Nephron progenitor cell (in vitro differentiated cells): ENCODE results near the gene ZNF462.
A peak's percentile ranks its signal among the peaks of the same experiment; 100 is the strongest.

Experiments used
- DNase-seq: peaks from one replicate; pipeline ENCODE4 v3.0.0; 2021
- H3K27ac Mint-ChIP-seq: 2 replicates; pipeline ENCODE4 v1.8.0; 2021; ENCODE audit warnings: mild to moderate bottlenecking, moderate library complexity, mixed read lengths
- H3K27me3 Mint-ChIP-seq: 2 replicates; pipeline ENCODE4 v1.8.0; 2021; ENCODE audit warnings: mild to moderate bottlenecking, low read depth, mixed read lengths; ENCODE audit not compliant: poor library complexity
- H3K36me3 Mint-ChIP-seq: 2 replicates; pipeline ENCODE4 v1.8.0; 2021; ENCODE audit warnings: low read depth, mixed read lengths
- H3K4me1 Mint-ChIP-seq: 2 replicates; pipeline ENCODE4 v1.8.0; 2021; ENCODE audit warnings: mixed read lengths
- H3K4me3 Mint-ChIP-seq: 2 replicates; pipeline ENCODE4 v1.8.0; 2021; ENCODE audit warnings: mild to moderate bottlenecking, moderate library complexity, mixed read lengths
- H3K9me3 Mint-ChIP-seq: 2 replicates; pipeline ENCODE4 v1.8.0; 2021; ENCODE audit warnings: mild to moderate bottlenecking, moderate library complexity, mixed read lengths
- CTCF ChIP-seq: fragments of 200-600 bp; sonication (generic); IDR thresholded peaks from 2 replicates; pipeline ENCODE4 v1.5.0; 2021; ENCODE audit warnings: antibody characterized with exemption

ZNF462 gene

GRCh38 chr9:106945727-106946660, 83.0 kb downstream of the ZNF462 start:
- Mint-ChIP-seq H3K9me3 (no peaks in the 10 kb centered on the region), H3K4me1 (no peaks in the 10 kb centered on the region), H3K27me3 (peaks cover 2% of the 10 kb centered on the region), H3K4me3 (no peak overlapping the region), H3K27ac (peak overlapping the region; percentile 41), H3K36me3 (peaks cover 78% of the 10 kb centered on the region)
- DNase-seq, result no peak
- no peak for TF ChIP-seq CTCF

DNA sequence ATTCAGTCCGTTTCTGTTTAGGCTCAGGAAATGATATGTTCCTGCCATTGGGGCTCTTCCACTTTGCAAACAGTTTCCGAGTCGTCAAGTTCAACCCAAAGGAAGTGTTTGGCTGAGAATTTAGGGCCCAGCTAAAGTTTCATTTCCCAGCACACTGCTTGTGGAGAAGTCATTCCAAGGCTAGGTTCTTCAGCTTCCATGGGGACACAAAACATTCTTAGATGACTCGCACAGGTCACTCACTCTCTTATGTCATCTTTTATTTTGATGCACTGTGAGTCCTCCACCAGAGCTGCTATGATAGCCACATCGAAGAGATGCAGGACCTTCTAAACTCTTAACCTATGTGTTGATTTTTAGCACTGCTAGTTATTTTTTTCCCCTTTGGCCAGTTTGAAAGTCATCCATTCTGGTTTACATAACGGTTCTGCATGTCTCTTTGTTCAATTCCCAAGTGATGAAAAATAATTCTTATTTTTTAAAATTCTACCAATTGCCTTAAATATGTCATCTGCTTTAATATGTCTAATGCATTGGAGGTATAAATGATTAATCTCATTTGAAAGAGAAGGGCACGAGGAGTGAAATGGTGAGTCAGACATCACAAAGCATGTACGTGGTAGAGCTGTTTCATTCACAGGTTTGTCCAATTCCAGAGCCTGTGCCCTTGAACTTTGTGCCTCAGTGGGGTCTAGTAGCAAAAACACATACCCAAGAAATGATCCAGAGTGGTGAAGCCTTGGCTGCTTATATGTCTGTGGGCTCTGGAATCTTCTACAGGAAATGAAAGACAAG, 84.3 kb downstream of the ZNF462 start:
- no peak overlapping the region for H3K27ac Mint-ChIP-seq
- peaks cover 75% of the 10 kb centered on the region for H3K36me3 Mint-ChIP-seq
- no peak for TF ChIP-seq CTCF
- DNase-seq, result no peak
- no peak overlapping the region for H3K4me3 Mint-ChIP-seq
- H3K27me3 Mint-ChIP-seq, result peaks cover 2% of the 10 kb centered on the region
- H3K9me3 Mint-ChIP-seq, result no peaks in the 10 kb centered on the region
- H3K4me1 Mint-ChIP-seq, result no peaks in the 10 kb centered on the region

DNA sequence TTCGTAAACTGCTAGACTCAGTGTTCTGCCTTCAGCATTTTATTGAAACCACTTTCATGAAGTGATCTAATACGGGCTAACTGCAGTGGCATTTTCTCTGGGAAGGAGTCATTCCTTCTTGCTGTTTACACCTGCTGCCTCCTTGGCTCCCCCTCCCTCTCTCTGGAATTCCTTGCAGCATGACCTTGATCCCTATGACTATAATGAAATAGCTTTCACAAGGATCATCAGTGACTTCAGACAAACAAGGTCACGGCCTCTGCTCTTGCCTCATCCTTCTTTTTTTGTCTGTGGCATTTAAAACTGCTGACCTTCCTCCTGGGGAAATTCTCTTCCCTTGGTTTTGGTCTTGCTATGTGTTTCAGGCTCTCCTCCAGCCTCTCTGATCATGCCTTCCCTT, 90.2 kb downstream of the ZNF462 start:
- no peak for DNase-seq
- no peak overlapping the region for H3K4me3 Mint-ChIP-seq
- H3K27ac Mint-ChIP-seq, result peak overlapping the region; percentile 50

GRCh38 chr9:106954558-106954957, 91.6 kb downstream of the ZNF462 start:
- no peaks in the 10 kb centered on the region for H3K9me3 Mint-ChIP-seq
- peaks cover 89% of the 10 kb centered on the region for H3K36me3 Mint-ChIP-seq
- no peak overlapping the region for H3K4me3 Mint-ChIP-seq

More for the DNA sequence above, 90.2 kb downstream of the ZNF462 start:
- TF ChIP-seq CTCF, result no peak
- peaks cover 4% of the 10 kb centered on the region for H3K4me1 Mint-ChIP-seq
- no peaks in the 10 kb centered on the region for H3K27me3 Mint-ChIP-seq
- H3K36me3 Mint-ChIP-seq, result peaks cover 84% of the 10 kb centered on the region
- no peaks in the 10 kb centered on the region for H3K9me3 Mint-ChIP-seq

More at GRCh38 chr9:106954558-106954957, 91.6 kb downstream of the ZNF462 start:
- Mint-ChIP-seq H3K27me3 (no peaks in the 10 kb centered on the region), H3K4me1 (peaks cover 4% of the 10 kb centered on the region), H3K27ac (peak overlapping the region; percentile 38)
- TF ChIP-seq CTCF, result no peak
- DNase-seq, result no peak
